Endothelial cell of umbilical vein (primary cell): ENCODE data around the gene CEP55. TPM values are rescaled to one million over a fixed set of nuclear protein-coding genes. Genes with fewer than 3 reads are reported as not detected.

Experiments used
- BruUV-seq: library from RNA; stranded (reverse); fragments of 400-500 nt; replicated peaks from 2 replicates; lab custom pipeline; 2021; lab: Mats Ljungman, UMichigan
- CTCF ChIA-PET: fragments of 300-600, 350-600 bp; sonication (Branson Sonifier 250); formaldehyde crosslinking; loops from one replicate; lab custom pipeline; 2021; ENCODE audit warnings: antibody characterized with exemption, inconsistent platforms; lab: Charles Lee
- POLR2A ChIA-PET: fragments of 300-600, 350-600 bp; sonication (Branson Sonifier 250); formaldehyde crosslinking; loops from one replicate; lab custom pipeline; 2021; ENCODE audit warnings: antibody characterized with exemption, inconsistent platforms; lab: Charles Lee
- DNase-seq: peaks from one replicate; pipeline ENCODE4 v3.0.0-alpha.2; 2011; ENCODE audit warnings: low read depth, low spot score
- FAIRE-seq: peaks from 2 replicates; lab custom pipeline; 2011; peaks lifted over from hg19 to GRCh38; lab: Jason Lieb, UNC
- H2AFZ ChIP-seq: 2 replicates; pipeline ENCODE4 v1.6.0; 2012; ENCODE audit warnings: low read depth, low read length, control low read depth, inconsistent platforms
- H3K27ac ChIP-seq: 2 replicates; pipeline ENCODE4 v1.5.1; 2011; ENCODE audit warnings: low read depth, mild to moderate bottlenecking, control low read depth, low read length, moderate library complexity; ENCODE audit not compliant: insufficient read depth
- H3K27me3 ChIP-seq, 2 experiments: 2 replicates each; pipeline versions ENCODE4 v1.6.0 to v1.6.1; 2011; ENCODE audit warnings: low read length in 2 of 2, mixed read lengths in 1 of 2; ENCODE audit not compliant: control insufficient read depth in 2 of 2, insufficient read depth in 2 of 2
- H3K36me3 ChIP-seq, 2 experiments: 2 replicates in 1 of 2; 3 replicates in 1 of 2; pipeline ENCODE4 v1.5.1; 2011; ENCODE audit warnings: low read length in 2 of 2, mild to moderate bottlenecking in 1 of 2, moderate library complexity in 1 of 2; ENCODE audit not compliant: control insufficient read depth in 2 of 2, insufficient read depth in 2 of 2; ENCODE audit errors: extremely low read depth in 1 of 2
- H3K4me1 ChIP-seq: 3 replicates; pipeline ENCODE4 v1.5.1; 2011; ENCODE audit warnings: mild to moderate bottlenecking, low read length; ENCODE audit not compliant: control insufficient read depth, insufficient read depth; ENCODE audit errors: extremely low read depth
- H3K4me2 ChIP-seq: 2 replicates; pipeline ENCODE4 v1.6.1; 2011; ENCODE audit warnings: low read length, control low read depth, mixed read lengths; ENCODE audit not compliant: insufficient read depth
- H3K4me3 ChIP-seq, 3 experiments: fragments of 200-600 bp in 1 of 3; sonication (generic), shearing (Covaris generic) in 1 of 3; replicated peaks in 1 of 3; 2 replicates each; pipeline ENCODE4 v1.5.1; 2011 to 2016; ENCODE audit warnings: control low read depth in 3 of 3, low read length in 3 of 3, mild to moderate bottlenecking in 2 of 3, inconsistent platforms in 1 of 3, low read depth in 1 of 3, moderate library complexity in 1 of 3; ENCODE audit not compliant: insufficient read depth in 1 of 3
- H3K79me2 ChIP-seq: 2 replicates; pipeline ENCODE4 v1.6.0; 2012; ENCODE audit warnings: low read length, inconsistent platforms; ENCODE audit not compliant: control insufficient read depth, insufficient read depth
- H3K9ac ChIP-seq: replicated peaks from 2 replicates; pipeline ENCODE3; 2011; ENCODE audit warnings: low read length, control low read depth; ENCODE audit not compliant: insufficient read depth; ENCODE audit errors: extremely low read depth
- H3K9me1 ChIP-seq: replicated peaks from 3 replicates; pipeline ENCODE4 v1.6.0; 2011; ENCODE audit warnings: mild to moderate bottlenecking, low read length; ENCODE audit not compliant: control insufficient read depth, insufficient read depth; ENCODE audit errors: extremely low read depth
- H3K9me3 ChIP-seq: replicated peaks from 2 replicates; pipeline ENCODE4 v1.5.1; 2012; ENCODE audit warnings: low read length, inconsistent platforms; ENCODE audit not compliant: control insufficient read depth, insufficient read depth
- H4K20me1 ChIP-seq: replicated peaks from 2 replicates; pipeline ENCODE3; 2011; ENCODE audit warnings: mild to moderate bottlenecking, low read length; ENCODE audit not compliant: control insufficient read depth, insufficient read depth; ENCODE audit errors: extremely low read depth
- EZH2 ChIP-seq: IDR thresholded peaks from 2 replicates; pipeline ENCODE4 v1.6.1; 2012; ENCODE audit warnings: borderline replicate concordance, low read depth, mild to moderate bottlenecking, moderate library complexity, low read length, inconsistent platforms; ENCODE audit not compliant: severe bottlenecking
- FOS ChIP-seq: IDR thresholded peaks from 2 replicates; pipeline ENCODE4 v1.6.1; 2011; ENCODE audit warnings: mild to moderate bottlenecking, low read length, moderate library complexity, borderline replicate concordance; ENCODE audit not compliant: insufficient read depth
- GATA2 ChIP-seq: IDR thresholded peaks from 2 replicates; pipeline ENCODE4 v1.7.0; 2011; ENCODE audit warnings: low read depth, mild to moderate bottlenecking, moderate library complexity, mixed read lengths, low read length; ENCODE audit not compliant: insufficient read length, insufficient read depth
- JUN ChIP-seq: IDR thresholded peaks from 2 replicates; pipeline ENCODE4 v1.6.1; 2011; ENCODE audit warnings: borderline replicate concordance, low read depth; ENCODE audit not compliant: insufficient read length, insufficient read depth
- MYC ChIP-seq: IDR thresholded peaks from one replicate; pipeline ENCODE4 v1.6.1; 2011; ENCODE audit warnings: mild to moderate bottlenecking, low read depth, low read length
- POLR2A ChIP-seq: IDR thresholded peaks from 2 replicates; pipeline ENCODE4 v1.6.1; 2012; ENCODE audit warnings: low read depth, mild to moderate bottlenecking, control low read depth, low read length
- POLR2AphosphoS5 ChIP-seq: IDR thresholded peaks from 2 replicates; pipeline ENCODE4 v1.6.1; 2012; ENCODE audit warnings: low read depth, mild to moderate bottlenecking, control low read depth, low read length, moderate library complexity; ENCODE audit not compliant: insufficient read depth
- dilution Hi-C: fragments of 300-500 bp; cut with MboI; formaldehyde crosslinking; loops from one replicate; pipeline ENCODE4 v1.15.0; 2019; ENCODE audit warnings: low sequenced_read_pairs; ENCODE audit not compliant: extremely low pct_ligation_motif_present
- intact Hi-C: fragments of 100-400 bp; cut with micrococcal nuclease; formaldehyde crosslinking; loops from one replicate; pipeline ENCODE4 v1.10.0; 2022
- polyA plus RNA-seq, 4 experiments: library from polyadenylated mRNA; depleted of rRNA in 3 of 4; stranded (reverse) in 3 of 4; unstranded in 1 of 4; fragments of >200 nt; gene quantifications; 2 replicates each; pipeline versions ENCODE4 v1.2.1 to v1.2.3, GENCODE V29; 2011 to 2012; ENCODE audit warnings: missing spikeins in 1 of 4
- total RNA-seq: library from RNA; stranded (reverse); gene quantifications from 2 replicates; pipeline ENCODE4 v1.2.3, GENCODE V29; 2021
- TF ChIP-seq, protein P1 (sequence below): IDR thresholded peaks from 2 replicates; pipeline ENCODE4 v1.6.1; 2011; ENCODE audit not compliant: insufficient read depth, insufficient read length
- TF ChIP-seq, protein P2 (sequence below), 2 donors: IDR thresholded peaks; 1 replicate in 1 of 2; 2 replicates in 1 of 2; pipeline ENCODE4 v1.5.1; 2011; ENCODE audit warnings: low read length in 2 of 2, mild to moderate bottlenecking in 2 of 2, moderate library complexity in 2 of 2, control low read depth in 1 of 2, inconsistent platforms in 1 of 2, low read depth in 1 of 2; ENCODE audit not compliant: insufficient read depth in 1 of 2; ENCODE audit errors: extremely low read depth in 1 of 2

The CEP55 gene
- total and polyA plus RNA-seq, 2 donors (not counting 3 experiments of a cell fraction or from before 2014, with no cell fraction given) = 17.4 to 63.0 TPM

DNA sequence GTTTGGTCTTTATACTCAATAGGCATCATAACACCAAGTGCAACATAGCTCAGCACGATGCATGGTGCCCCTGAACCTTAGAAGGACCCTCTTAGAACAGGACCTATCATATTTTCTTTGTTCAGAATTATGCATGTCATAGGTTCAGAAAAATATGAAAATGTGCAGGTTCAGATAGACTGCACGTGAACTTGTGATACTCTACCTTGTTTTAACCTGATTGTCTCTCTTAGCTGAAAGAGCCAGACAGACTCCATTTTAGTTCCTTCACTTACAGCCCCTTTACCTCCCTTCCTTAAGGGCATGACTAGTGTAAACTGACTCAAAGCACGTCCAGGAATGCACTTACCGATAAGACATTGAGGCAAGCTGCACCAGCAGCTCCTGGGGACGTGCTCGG is 49.4 kb upstream of the CEP55 start:
- ChIA-PET POLR2A (interaction anchor here (1.4 kb wide), 1 partner anchor 15 kb away, joined by 5 read pairs; no protein-coding TSS in a partner anchor), CTCF (interaction anchor here (1.9 to 8.6 kb wide), 3 partner anchors 10 to 36 kb away, joined by 4 to 69 read pairs (median 4); partner anchors contain the start of gene MYOF)
- Histone ChIP-seq H3K4me2 (no peak overlapping the region), H3K4me1 (peaks cover 22% of the 10 kb centered on the region), H4K20me1 (no peaks in the 10 kb centered on the region), H3K4me3 (no peak overlapping the region), H2AFZ (no peak overlapping the region), H3K27me3 (no peaks in the 10 kb centered on the region), H3K9me3 (no peaks in the 10 kb centered on the region), H3K36me3 (peaks cover 15 to 42% of the 10 kb centered on the region in 2 experiments), H3K79me2 (peaks cover 75% of the 10 kb centered on the region), H3K9me1 (no peaks in the 10 kb centered on the region), H3K9ac (no peak overlapping the region), H3K27ac (no peak overlapping the region)
- TF ChIP-seq, protein P1, sequence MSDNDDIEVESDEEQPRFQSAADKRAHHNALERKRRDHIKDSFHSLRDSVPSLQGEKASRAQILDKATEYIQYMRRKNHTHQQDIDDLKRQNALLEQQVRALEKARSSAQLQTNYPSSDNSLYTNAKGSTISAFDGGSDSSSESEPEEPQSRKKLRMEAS = no peak
- TF ChIP-seq JUN (no peak), POLR2AphosphoS5 (no peak)
- DNase-seq (no peak), FAIRE-seq (no peak)
- dilution Hi-C loops (no loop called here), intact Hi-C loops (no loop called here)
- BruUV-seq = no TSS peak

DNA sequence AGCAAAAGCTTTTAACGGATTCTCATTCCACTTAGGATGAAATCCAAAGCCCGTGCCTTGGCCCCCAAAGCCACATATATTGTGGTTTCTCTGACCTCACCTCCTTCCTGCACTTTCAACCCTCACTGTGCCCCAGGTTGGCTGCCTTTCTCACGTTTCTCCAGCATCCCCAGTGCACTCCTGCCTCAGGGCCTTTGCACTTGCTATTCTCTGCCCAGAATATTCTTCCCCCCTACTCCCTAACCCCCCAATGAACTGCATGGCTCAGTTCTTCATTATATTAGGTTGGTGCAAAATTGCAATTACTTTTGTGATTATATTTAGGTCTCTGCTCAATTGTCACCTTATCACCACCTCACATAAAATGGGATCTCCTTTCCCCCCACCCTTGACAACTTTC is 48.4 kb upstream of the CEP55 start:
- peaks cover 17 to 42% of the 10 kb centered on the region in 2 experiments for H3K36me3 ChIP-seq
- no TSS peak for BruUV-seq
- CTCF ChIA-PET = interaction anchor here (8.6 kb wide), 1 partner anchor 35 kb away, joined by 69 read pairs; the partner anchor contains the start of gene MYOF

More for the DNA sequence above, 48.4 kb upstream of the CEP55 start:
- Histone ChIP-seq H2AFZ (no peak overlapping the region), H3K27ac (no peak overlapping the region), H4K20me1 (no peaks in the 10 kb centered on the region), H3K9me3 (no peaks in the 10 kb centered on the region), H3K9me1 (no peaks in the 10 kb centered on the region), H3K9ac (no peak overlapping the region), H3K4me2 (no peak overlapping the region), H3K27me3 (no peaks in the 10 kb centered on the region), H3K4me3 (no peak overlapping the region), H3K79me2 (peaks cover 69% of the 10 kb centered on the region), H3K4me1 (peaks cover 16% of the 10 kb centered on the region)
- no peak for FAIRE-seq
- intact Hi-C loops (no loop called here), dilution Hi-C loops (no loop called here)
- no peak for TF ChIP-seq POLR2AphosphoS5
- TF ChIP-seq GATA2 = no peak
- no peak for TF ChIP-seq FOS
- TF ChIP-seq EZH2 = no peak
- TF ChIP-seq JUN = no peak
- TF ChIP-seq POLR2A = no peak
- TF ChIP-seq MYC = no peak
- TF ChIP-seq, protein P2, sequence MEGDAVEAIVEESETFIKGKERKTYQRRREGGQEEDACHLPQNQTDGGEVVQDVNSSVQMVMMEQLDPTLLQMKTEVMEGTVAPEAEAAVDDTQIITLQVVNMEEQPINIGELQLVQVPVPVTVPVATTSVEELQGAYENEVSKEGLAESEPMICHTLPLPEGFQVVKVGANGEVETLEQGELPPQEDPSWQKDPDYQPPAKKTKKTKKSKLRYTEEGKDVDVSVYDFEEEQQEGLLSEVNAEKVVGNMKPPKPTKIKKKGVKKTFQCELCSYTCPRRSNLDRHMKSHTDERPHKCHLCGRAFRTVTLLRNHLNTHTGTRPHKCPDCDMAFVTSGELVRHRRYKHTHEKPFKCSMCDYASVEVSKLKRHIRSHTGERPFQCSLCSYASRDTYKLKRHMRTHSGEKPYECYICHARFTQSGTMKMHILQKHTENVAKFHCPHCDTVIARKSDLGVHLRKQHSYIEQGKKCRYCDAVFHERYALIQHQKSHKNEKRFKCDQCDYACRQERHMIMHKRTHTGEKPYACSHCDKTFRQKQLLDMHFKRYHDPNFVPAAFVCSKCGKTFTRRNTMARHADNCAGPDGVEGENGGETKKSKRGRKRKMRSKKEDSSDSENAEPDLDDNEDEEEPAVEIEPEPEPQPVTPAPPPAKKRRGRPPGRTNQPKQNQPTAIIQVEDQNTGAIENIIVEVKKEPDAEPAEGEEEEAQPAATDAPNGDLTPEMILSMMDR (IDR thresholded peaks at IDR 0.05; ENCODE audit: extremely low read depth in 1 of 2, insufficient read depth in 1 of 2, low read depth in 1 of 2, low read length in 2 of 2) = no peak
- no peak for DNase-seq
- POLR2A ChIA-PET = no interaction called here
